ENCODE data around the gene ASIC3.

DNA sequence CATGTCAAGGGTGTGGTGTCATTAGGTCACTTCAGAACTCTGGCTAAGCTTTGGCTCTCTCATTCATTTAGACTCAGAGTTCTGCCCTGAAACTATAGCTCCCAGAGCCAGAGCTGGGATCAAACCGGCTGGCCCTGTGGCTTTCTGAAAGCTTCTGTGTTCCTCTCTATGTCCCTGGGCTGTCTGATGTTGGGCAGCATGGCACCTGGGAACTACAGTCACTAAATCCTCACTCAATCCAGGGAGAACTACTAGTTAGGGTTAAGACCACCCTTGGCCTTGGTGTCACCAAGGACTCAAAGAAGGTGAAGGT, 37.3 kb upstream of the ASIC3 start:
- TF ChIP-seq, protein P1, sequence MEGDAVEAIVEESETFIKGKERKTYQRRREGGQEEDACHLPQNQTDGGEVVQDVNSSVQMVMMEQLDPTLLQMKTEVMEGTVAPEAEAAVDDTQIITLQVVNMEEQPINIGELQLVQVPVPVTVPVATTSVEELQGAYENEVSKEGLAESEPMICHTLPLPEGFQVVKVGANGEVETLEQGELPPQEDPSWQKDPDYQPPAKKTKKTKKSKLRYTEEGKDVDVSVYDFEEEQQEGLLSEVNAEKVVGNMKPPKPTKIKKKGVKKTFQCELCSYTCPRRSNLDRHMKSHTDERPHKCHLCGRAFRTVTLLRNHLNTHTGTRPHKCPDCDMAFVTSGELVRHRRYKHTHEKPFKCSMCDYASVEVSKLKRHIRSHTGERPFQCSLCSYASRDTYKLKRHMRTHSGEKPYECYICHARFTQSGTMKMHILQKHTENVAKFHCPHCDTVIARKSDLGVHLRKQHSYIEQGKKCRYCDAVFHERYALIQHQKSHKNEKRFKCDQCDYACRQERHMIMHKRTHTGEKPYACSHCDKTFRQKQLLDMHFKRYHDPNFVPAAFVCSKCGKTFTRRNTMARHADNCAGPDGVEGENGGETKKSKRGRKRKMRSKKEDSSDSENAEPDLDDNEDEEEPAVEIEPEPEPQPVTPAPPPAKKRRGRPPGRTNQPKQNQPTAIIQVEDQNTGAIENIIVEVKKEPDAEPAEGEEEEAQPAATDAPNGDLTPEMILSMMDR (IDR thresholded peaks at IDR 0.05; ENCODE audit: low read length): no peak
- TF ChIP-seq EZH2 (optimal IDR thresholded peaks at IDR 0.05; ENCODE audit: low read depth, low read length): no peak

Data from MM.1S (cell line).